Measurements from ENCODE around the gene GNB4. TPM values are rescaled to one million over a fixed set of nuclear protein-coding genes. Genes with fewer than 3 reads are reported as not detected.
A peak's percentile ranks its signal among the peaks of the same experiment; 100 is the strongest.

Gene GNB4
- total RNA-seq (2021) (18.0 and 19.4 TPM in 2 replicates), Bru-seq, nascent RNA (percentile 66 among the genes with signal in this experiment), BruChase-seq, experiment 1, labeled RNA remaining after a 2-hour chase (percentile 63 among the genes with signal in this experiment), BruChase-seq, experiment 2, labeled RNA remaining after a 6-hour chase (percentile 78 among the genes with signal in this experiment)
- long read RNA-seq, full-length matches to known transcripts = 5 of 9 reads
- long read RNA-seq, partial matches to known transcripts = 0 of 9 reads
- long read RNA-seq, other reads (novel, unspliced or antisense) = 4 of 9 reads

DNA sequence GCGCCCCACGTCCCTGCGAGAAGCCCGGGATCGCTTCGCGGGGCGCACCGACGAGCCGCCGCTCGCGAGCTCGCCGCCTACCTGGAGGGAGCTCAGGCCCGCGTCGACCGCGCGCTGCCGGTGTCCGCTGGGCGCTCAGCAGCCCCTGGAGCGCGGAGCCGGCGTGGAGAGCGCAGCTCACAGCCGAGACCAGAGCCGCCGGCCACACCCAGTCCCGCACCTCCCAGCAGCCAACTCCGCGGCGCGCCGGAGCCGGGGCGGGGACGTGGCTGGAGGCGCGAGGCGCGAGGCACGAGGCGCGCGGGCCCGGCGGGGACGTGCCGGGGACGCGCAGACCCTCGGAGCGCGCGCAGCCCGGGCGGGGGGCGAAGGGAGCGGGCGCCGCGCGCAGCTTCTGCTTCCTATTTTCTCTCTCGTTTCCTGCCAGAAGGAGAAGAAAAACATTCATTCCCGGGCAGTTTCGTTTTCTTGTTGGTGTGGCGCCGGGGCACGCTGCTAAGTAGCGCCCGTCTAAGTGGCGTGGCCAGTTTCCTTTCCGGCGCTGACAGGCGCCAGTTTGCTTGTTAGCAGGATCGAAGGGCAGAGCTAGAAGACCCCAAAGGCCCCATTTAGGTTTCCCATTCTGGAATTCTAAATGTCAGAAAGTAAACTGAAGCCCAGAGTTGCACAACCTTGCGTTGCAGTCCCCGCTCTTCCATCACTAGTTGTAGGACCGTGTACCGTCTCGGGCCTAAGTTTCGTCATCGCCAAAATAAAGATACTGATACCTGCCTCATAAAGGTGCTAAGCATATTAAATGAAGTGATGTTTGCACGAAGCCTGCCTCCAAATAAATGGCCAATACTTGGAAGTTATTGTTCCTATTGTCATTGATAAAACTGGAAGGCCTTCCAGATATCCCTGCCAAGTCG lies at the start of gene GNB4:
GNB4 (minus strand) TSS at position 206 of the 911 bp plus-strand sequence. CDS start 25,270 bp downstream, outside the sequence.
- Histone ChIP-seq H3K4me3 (peak within 1 kb of the TSS; percentile 63), H3K79me2 (ENCODE audit: low read depth) (no peaks in the 10 kb centered on the region), H2AFZ (peak within 1 kb of the TSS; percentile 90), H3K9me3 (ENCODE audit: insufficient read depth, low read depth) (peaks cover 4% of the 10 kb centered on the region; the same call in 1 of the 2 replicates), H3K36me3 (ENCODE audit: low read depth) (no peaks in the 10 kb centered on the region), H3K27ac (no peak within 1 kb of the TSS), H3K9me2 (ENCODE audit: insufficient read depth) (no peaks in the 10 kb centered on the region), H3K27me3 (ENCODE audit: insufficient read depth, low read depth) (0 out of 2 replicates have a peak, but pooled peaks cover 3% of the 10 kb centered on the region), H3F3A (ENCODE audit: insufficient read depth, low read depth) (no peaks in the 10 kb centered on the region; the same call in 1 of the 2 replicates), H3K4me2 (peak within 1 kb of the TSS; percentile 89), H4K20me1 (ENCODE audit: insufficient read depth) (no peaks in the 10 kb centered on the region), H3K4me1 (replicated peaks; ENCODE audit: insufficient read depth) (peaks cover 5% of the 10 kb centered on the region; the same call in 1 of the 2 replicates)
- DNase-seq = peak; percentile 58 to 87
- POLR2A ChIA-PET (ENCODE audit: unreplicated experiment) = interaction anchor here (0.8 kb wide), 1 partner anchor 111 kb away, joined by 11 read pairs; the partner anchor contains the start of gene ACTL6A
- intact Hi-C loops (cut with micrococcal nuclease; ENCODE audit: unreplicated experiment) = no loop called here
- CTCF ChIA-PET = interaction anchor here (0.6 kb wide), 1 partner anchor 96 kb away, joined by 4 read pairs; no protein-coding TSS in a partner anchor
- TF ChIP-seq EZH2 (IDR thresholded peaks at IDR 0.05; ENCODE audit: low read depth) = no peak; the same call in 1 of the 2 replicates
- TF ChIP-seq, protein P1, sequence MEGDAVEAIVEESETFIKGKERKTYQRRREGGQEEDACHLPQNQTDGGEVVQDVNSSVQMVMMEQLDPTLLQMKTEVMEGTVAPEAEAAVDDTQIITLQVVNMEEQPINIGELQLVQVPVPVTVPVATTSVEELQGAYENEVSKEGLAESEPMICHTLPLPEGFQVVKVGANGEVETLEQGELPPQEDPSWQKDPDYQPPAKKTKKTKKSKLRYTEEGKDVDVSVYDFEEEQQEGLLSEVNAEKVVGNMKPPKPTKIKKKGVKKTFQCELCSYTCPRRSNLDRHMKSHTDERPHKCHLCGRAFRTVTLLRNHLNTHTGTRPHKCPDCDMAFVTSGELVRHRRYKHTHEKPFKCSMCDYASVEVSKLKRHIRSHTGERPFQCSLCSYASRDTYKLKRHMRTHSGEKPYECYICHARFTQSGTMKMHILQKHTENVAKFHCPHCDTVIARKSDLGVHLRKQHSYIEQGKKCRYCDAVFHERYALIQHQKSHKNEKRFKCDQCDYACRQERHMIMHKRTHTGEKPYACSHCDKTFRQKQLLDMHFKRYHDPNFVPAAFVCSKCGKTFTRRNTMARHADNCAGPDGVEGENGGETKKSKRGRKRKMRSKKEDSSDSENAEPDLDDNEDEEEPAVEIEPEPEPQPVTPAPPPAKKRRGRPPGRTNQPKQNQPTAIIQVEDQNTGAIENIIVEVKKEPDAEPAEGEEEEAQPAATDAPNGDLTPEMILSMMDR (conservative IDR thresholded peaks at IDR 0.05) = no peak
- no TSS peak for BruUV-seq (replicated peaks)

DNA sequence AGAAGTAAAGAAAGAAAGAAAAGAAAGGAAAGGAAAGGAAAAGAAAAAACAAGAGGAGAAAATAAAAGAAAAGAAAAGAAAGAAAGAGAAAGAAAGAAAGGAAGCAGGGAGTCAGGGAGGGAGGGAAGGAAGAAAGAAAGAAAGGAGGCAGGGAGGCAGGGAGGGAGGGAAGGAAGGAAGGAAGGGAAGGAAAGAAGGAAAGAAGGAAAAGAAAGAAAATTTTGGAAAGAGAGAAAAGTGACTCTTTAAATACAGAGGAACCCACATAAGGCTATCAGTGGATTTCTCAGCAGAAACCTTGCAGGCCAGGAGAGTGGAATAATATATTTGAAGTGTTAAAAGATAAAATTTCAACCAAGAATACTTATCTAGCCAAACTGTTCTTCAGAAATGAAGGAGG lies 44.2 kb upstream of the GNB4 start:
- intact Hi-C loops (cut with micrococcal nuclease; ENCODE audit: unreplicated experiment) = no loop called here
- Histone ChIP-seq H3F3A (ENCODE audit: insufficient read depth, low read depth) (no peaks in the 10 kb centered on the region), H3K9me2 (ENCODE audit: insufficient read depth) (no peaks in the 10 kb centered on the region), H4K20me1 (ENCODE audit: insufficient read depth) (no peaks in the 10 kb centered on the region), H3K27me3 (ENCODE audit: insufficient read depth, low read depth) (no peaks in the 10 kb centered on the region), H3K36me3 (ENCODE audit: low read depth) (no peaks in the 10 kb centered on the region), H3K4me1 (replicated peaks; ENCODE audit: insufficient read depth) (no peaks in the 10 kb centered on the region), H3K4me3 (no peak overlapping the region), H3K9me3 (ENCODE audit: insufficient read depth, low read depth) (peaks cover 9% of the 10 kb centered on the region), H3K27ac (no peak overlapping the region), H3K4me2 (no peak overlapping the region), H2AFZ (no peak overlapping the region), H3K79me2 (ENCODE audit: low read depth) (no peaks in the 10 kb centered on the region)
- DNase-seq = no peak
- POLR2A ChIA-PET (ENCODE audit: unreplicated experiment) = no interaction called here
- CTCF ChIA-PET = no interaction called here
- no TSS peak for BruUV-seq (replicated peaks)
- TF ChIP-seq, protein P1 (conservative IDR thresholded peaks at IDR 0.05) = no peak
- TF ChIP-seq EZH2 (IDR thresholded peaks at IDR 0.05; ENCODE audit: low read depth) = no peak

DNA sequence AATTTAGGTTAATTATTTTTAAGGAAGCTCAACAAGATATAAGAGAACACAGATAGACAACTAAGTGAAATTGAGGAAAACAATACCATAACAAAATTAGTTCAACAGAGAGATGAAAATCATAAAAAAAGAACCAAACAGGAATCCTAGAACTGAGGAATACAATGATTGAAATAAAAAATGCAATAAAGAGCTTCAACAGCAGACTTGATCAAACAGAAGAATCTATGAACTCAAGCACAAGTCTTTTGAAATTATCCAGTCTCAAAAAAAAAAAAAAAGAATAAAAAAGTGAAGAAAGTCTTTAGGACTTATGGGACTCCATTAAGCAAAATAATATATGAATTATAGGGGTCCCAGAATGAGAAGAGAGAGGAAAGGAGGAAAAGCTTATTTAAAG lies 42.0 kb upstream of the GNB4 start:
- no peak for TF ChIP-seq EZH2 (IDR thresholded peaks at IDR 0.05; ENCODE audit: low read depth)
- Histone ChIP-seq H2AFZ (no peak overlapping the region), H3K4me1 (replicated peaks; ENCODE audit: insufficient read depth) (no peaks in the 10 kb centered on the region), H3K9me2 (ENCODE audit: insufficient read depth) (no peaks in the 10 kb centered on the region), H3K4me2 (no peak overlapping the region), H3K36me3 (ENCODE audit: low read depth) (no peaks in the 10 kb centered on the region), H3K27ac (no peak overlapping the region), H3F3A (ENCODE audit: insufficient read depth, low read depth) (no peaks in the 10 kb centered on the region), H3K27me3 (ENCODE audit: insufficient read depth, low read depth) (no peaks in the 10 kb centered on the region), H3K79me2 (ENCODE audit: low read depth) (no peaks in the 10 kb centered on the region), H4K20me1 (ENCODE audit: insufficient read depth) (no peaks in the 10 kb centered on the region), H3K9me3 (ENCODE audit: insufficient read depth, low read depth) (peaks cover 9% of the 10 kb centered on the region), H3K4me3 (no peak overlapping the region)
- POLR2A ChIA-PET (ENCODE audit: unreplicated experiment) = no interaction called here
- DNase-seq = no peak
- intact Hi-C loops (cut with micrococcal nuclease; ENCODE audit: unreplicated experiment) = no loop called here
- CTCF ChIA-PET = no interaction called here
- BruUV-seq (replicated peaks) = no TSS peak
